ENCODE data around the gene EPS8.

Gene EPS8

GRCh38 chr12:15600223-15600935, 188.8 kb downstream of the EPS8 start:
- TF ChIP-seq FOXP2 (optimal IDR thresholded peaks at IDR 0.05; ENCODE audit: borderline replicate concordance, extremely low read depth, extremely low read length, insufficient read depth) (no peak), POLR2AphosphoS5 (IDR thresholded peaks at IDR 0.05; ENCODE audit: low read depth, low read length) (no peak), SIN3A (IDR thresholded peaks at IDR 0.05; ENCODE audit: borderline replicate concordance, insufficient read depth, low read length) (no peak), REST (IDR thresholded peaks at IDR 0.05; ENCODE audit: insufficient read depth in 1 of 2, low read depth in 2 of 2, low read length in 2 of 2) (no peak), TAF1 (IDR thresholded peaks at IDR 0.05; ENCODE audit: borderline replicate concordance, insufficient read depth, low read length) (no peak)

DNA sequence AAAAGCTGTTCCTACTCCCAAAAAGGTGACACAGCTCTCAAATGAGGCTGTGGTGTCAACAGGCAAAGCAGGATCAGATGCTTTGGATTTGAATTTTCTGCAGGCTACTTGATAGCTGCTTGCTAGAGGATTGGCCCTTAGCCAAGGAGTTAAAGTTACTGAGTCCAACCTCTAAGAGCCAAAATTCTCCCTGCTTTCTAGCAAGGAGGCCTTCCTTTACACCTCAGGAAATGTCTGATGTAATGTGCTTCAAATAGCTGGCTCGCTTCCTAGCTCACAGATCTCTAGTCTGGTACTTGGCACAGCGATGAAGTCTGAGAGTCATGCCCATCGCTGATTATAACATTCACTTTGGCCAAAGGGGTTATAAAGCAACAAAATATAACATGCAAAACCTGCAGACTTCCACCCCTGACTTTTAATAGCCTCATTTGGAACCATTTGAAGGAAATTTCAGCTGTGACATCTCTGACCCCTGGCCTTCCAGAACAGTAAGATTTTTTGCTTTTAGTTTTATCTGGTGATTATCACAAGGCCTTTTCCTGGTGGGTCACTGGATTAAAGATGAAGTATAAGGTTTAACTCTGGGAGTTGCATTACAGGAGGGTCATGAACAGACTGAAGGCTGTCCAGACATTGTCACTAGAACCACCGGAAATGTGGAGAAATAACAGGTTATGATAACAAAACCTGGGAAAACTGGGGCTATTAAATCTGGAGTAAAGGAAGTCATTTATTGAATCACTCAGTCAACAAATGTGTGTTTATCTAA, 189.7 kb downstream of the EPS8 start:
- TF ChIP-seq FOXP2 (optimal IDR thresholded peaks at IDR 0.05; ENCODE audit: borderline replicate concordance, extremely low read depth, extremely low read length, insufficient read depth) (no peak), TAF1 (IDR thresholded peaks at IDR 0.05; ENCODE audit: borderline replicate concordance, insufficient read depth, low read length) (no peak)

- TF ChIP-seq FOXP2 (optimal IDR thresholded peaks at IDR 0.05; ENCODE audit: borderline replicate concordance, extremely low read depth, extremely low read length, insufficient read depth) (no peak), SIN3A (IDR thresholded peaks at IDR 0.05; ENCODE audit: borderline replicate concordance, insufficient read depth, low read length) (no peak), POLR2AphosphoS5 (IDR thresholded peaks at IDR 0.05; ENCODE audit: low read depth, low read length) (no peak), REST (IDR thresholded peaks at IDR 0.05; ENCODE audit: insufficient read depth in 1 of 2, low read depth in 2 of 2, low read length in 2 of 2) (no peak), TAF1 (IDR thresholded peaks at IDR 0.05; ENCODE audit: borderline replicate concordance, insufficient read depth, low read length) (no peak)
These were observed 191.9 kb downstream of the EPS8 start for GRCh38 chr12:15597125-15597830.

- no peak; a peak in 1 of 4 replicates for TF ChIP-seq REST (IDR thresholded peaks at IDR 0.05; ENCODE audit: insufficient read depth in 1 of 2, low read depth in 2 of 2, low read length in 2 of 2)
- TF ChIP-seq SIN3A (IDR thresholded peaks at IDR 0.05; ENCODE audit: borderline replicate concordance, insufficient read depth, low read length): no peak
- TF ChIP-seq FOXP2 (optimal IDR thresholded peaks at IDR 0.05; ENCODE audit: borderline replicate concordance, extremely low read depth, extremely low read length, insufficient read depth): no peak
- no peak for TF ChIP-seq POLR2AphosphoS5 (IDR thresholded peaks at IDR 0.05; ENCODE audit: low read depth, low read length)
- TF ChIP-seq TAF1 (IDR thresholded peaks at IDR 0.05; ENCODE audit: borderline replicate concordance, insufficient read depth, low read length): no peak
These were observed 193.0 kb downstream of the EPS8 start for GRCh38 chr12:15596174-15596573.

- TF ChIP-seq FOXP2 (optimal IDR thresholded peaks at IDR 0.05; ENCODE audit: borderline replicate concordance, extremely low read depth, extremely low read length, insufficient read depth): no peak
These were observed 196.3 kb downstream of the EPS8 start for GRCh38 chr12:15592934-15593333.

All from PFSK-1 (cell line).